ENCODE measurements around the gene KCTD13. TPM values are rescaled to one million over a fixed set of nuclear protein-coding genes. Genes with fewer than 3 reads are reported as not detected.
"Not testable (repeated sequence)": the region's sequence is repeated elsewhere in the genome, so short reads cannot be mapped to it uniquely, and the experiment has no call there.

The KCTD13 gene
- total RNA-seq, 1 donor = 21.5 TPM

DNA sequence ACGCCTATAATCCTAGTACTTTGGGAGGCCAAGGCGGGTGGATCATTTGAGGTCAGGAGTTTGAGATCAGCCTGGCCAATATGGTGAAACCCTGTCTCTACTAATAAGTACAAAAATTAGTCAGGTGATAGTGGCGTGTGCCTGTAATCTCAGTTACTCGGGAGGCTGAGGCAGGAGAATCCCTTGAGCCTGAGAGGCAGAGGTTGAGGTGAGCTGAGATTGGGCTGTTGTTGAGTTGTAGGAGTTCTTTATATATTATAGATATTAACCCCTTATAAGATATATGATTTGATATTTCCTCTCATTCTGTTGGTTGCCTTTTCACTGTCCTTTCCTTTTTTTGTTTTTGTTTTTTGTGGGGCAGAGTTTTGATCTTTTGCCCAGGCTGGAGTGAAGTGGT, 33.8 kb upstream of the KCTD13 start:
- not testable (repeated sequence) for H3K9me3 ChIP-seq (ENCODE audit: low read depth, low read length); H3K4me3 ChIP-seq (ENCODE audit: low read length); H3K27me3 ChIP-seq (ENCODE audit: insufficient read depth, low read length)
- peaks cover 19% of the 10 kb centered on the region for H3K4me1 ChIP-seq (ENCODE audit: insufficient read depth, low read length)

DNA sequence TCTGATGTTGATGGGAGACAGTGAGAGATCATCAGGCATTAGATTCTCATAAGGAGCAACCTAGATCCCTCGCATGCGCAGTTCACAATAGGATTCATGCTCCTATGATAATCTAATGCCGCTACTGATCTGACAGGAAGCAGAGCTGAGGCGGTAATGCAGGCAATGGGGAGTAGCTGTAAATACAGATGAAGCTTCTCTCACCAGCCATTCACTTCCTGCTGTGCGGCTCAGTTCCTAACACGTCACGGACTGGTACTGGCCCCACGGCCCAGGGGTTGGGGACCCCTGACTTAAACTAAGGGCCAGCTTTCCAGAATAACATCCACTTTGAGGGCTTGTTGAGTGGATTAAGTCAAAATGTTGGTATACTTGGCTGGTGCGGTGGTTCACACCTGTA, 33.3 kb upstream of the KCTD13 start:
- Histone ChIP-seq H3K4me3 (ENCODE audit: low read length) (no peak overlapping the region), H3K4me1 (ENCODE audit: insufficient read depth, low read length) (peaks cover 19% of the 10 kb centered on the region), H3K27me3 (ENCODE audit: insufficient read depth, low read length) (no peaks in the 10 kb centered on the region), H3K9me3 (ENCODE audit: low read depth, low read length) (no peaks in the 10 kb centered on the region)

DNA sequence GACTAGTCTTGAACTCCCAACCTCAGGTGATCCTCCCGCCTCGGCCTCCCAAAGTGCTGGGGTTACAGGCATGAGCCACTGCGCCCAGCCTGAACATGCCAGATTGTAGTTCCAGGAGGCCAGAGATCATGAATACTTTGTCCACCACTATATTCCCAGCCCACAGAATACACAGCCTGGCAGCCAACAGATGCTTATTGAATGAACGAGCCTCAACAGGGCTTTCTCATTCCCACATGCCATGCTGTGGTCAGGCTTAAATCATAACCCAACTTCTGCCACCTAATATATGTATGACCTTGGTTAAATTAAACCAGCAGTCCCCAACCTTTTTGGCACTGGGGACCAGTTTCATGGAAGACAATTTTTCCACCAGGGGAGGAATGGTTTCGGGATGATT, 32.7 kb upstream of the KCTD13 start:
- Histone ChIP-seq H3K4me3 (ENCODE audit: low read length) (no peak overlapping the region), H3K9me3 (ENCODE audit: low read depth, low read length) (no peaks in the 10 kb centered on the region), H3K4me1 (ENCODE audit: insufficient read depth, low read length) (peaks cover 19% of the 10 kb centered on the region), H3K27me3 (ENCODE audit: insufficient read depth, low read length) (no peaks in the 10 kb centered on the region)

DNA sequence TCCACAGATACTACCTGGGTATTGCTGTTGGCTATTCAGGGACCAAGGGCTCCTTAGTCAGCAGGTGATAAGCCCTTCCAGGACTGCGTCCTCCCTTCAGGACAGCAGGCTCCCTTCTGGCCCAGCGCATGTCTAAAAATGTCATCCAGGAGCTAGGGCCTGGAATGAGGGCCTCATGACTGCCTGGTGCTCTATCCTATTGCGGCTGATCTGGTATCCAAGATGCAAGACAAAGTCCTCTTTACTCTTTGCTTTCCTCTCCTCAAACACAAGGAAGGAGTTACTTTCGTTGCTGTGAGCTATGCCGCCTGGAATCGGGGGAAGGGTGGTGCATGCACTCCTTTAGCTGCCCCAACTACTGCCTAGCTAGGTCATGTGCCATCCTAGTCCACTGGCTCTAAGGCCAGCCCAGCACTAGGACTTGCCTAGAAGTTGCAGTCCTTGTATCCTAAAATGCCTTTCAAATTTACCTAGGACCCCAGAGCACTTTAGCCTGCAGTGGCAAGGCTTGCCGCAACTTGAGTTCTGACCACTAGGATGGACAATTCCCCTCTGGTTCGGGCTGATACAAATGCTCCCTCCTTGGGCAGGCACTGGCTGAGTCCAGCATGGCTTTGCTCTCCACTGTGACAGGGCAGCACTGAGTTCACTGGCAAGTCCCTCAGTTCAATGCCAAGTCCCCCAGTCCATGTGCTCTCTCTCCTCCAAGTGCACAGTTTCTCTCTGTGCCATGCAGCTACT, 25.8 kb upstream of the KCTD13 start:
- Histone ChIP-seq H3K9me3 (ENCODE audit: low read depth, low read length) (no peaks in the 10 kb centered on the region), H3K27me3 (ENCODE audit: insufficient read depth, low read length) (no peaks in the 10 kb centered on the region), H3K4me3 (ENCODE audit: low read length) (no peak overlapping the region), H3K4me1 (ENCODE audit: insufficient read depth, low read length) (no peaks in the 10 kb centered on the region)

DNA sequence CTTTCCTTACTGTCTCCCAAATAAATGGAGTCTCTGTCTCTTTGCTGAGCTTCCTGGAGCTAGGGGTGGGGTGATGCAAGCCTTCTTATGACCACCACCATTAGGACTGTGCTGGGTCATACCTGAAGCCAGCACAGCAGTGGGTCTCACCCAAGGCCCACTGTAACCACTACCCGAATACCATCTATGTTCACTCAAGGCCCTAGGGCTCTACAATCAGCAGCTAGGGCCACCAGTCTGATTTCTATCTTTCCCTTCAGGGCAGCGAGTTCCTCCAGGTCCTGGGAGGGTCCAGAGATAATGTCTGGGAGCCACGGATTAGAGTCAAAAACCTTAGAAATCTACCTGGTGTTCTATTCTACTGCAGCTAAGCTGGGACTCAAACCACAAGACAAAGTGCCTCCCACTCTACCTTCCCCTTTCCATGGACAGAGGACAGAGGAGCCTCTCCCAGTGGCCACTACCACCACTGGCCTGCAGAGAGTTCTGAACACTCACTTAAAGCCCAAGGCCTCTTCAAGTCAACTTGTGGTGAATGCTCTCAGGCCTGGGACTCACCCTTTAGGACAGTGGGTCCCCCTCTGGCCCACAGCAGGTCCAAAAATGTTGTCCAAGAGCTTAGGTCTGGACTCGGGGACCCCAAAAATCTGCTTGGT, 24.9 kb upstream of the KCTD13 start:
- no peaks in the 10 kb centered on the region for H3K9me3 ChIP-seq (ENCODE audit: low read depth, low read length)
- H3K4me1 ChIP-seq (ENCODE audit: insufficient read depth, low read length) = no peaks in the 10 kb centered on the region
- H3K27me3 ChIP-seq (ENCODE audit: insufficient read depth, low read length) = no peaks in the 10 kb centered on the region
- H3K4me3 ChIP-seq (ENCODE audit: low read length) = no peak overlapping the region

DNA sequence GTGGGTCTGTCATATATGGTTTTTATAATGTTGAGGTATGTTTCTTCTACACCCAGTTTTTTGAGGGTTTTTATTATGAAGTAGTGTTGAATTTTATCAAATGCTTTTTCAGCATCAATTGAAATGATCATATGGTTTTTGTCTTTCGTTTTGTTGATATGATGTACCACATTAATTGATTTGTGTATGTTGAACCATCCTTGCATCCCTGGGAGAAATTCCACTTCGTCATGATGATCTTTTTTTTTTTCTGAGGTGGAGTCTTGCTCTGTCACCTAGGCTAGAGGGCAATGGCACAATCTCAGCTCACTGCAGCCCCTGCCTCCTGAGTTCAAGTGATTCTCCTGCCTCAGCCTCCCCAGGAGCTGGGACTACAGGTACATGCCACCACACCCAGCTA, 21.9 kb upstream of the KCTD13 start:
- H3K4me3 ChIP-seq (ENCODE audit: low read length) = no peak overlapping the region
- no peaks in the 10 kb centered on the region for H3K9me3 ChIP-seq (ENCODE audit: low read depth, low read length)
- H3K4me1 ChIP-seq (ENCODE audit: insufficient read depth, low read length) = no peaks in the 10 kb centered on the region
- H3K27me3 ChIP-seq (ENCODE audit: insufficient read depth, low read length) = no peaks in the 10 kb centered on the region

DNA sequence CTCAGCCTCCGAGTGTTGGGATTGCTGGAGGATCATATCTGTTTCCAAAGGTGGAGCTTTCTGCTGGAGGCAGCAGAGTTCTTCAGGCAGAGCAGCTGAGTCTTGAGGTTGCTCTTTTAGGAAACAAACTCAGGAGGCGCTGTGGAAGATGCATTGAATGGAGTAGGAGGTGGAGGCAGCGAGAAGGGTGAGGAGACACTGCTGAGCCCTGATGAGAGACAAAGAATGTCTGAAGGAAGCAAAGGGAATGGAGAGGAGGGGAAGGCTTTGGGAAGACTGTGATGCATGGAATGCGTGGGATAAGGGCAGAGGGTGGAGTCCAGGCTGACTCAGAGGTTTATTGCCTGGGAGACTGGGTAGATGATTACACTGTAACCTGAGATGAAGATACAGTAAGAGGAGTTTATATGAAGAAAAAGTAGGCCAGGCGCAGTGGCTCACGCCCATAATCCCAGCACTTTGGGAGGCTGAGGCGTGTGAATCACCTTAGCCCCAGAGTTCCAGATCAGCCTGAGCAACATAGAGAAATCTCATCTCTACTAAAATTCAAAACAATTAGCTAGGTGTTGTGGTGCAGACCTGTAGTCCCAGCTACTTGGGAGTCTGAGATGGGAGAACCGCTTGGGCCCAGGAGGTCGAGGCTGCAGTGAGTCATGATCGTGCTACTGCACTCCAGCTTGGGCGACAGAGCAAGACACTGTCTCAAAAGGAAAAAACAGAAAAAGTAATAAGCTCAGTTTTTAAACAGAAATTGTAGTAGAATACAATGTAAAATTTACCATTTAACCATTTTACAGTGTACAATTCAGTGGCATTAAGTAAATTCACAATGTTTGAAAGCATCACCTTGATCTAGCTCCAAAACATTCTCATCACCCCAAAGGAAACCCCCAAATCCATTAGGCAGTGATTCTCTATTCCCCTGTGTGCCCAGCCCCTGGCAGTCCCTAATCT, 18.1 kb upstream of the KCTD13 start:
- Histone ChIP-seq H3K4me3 (ENCODE audit: low read length) (no peak overlapping the region), H3K27me3 (ENCODE audit: insufficient read depth, low read length) (no peaks in the 10 kb centered on the region), H3K4me1 (ENCODE audit: insufficient read depth, low read length) (no peaks in the 10 kb centered on the region), H3K9me3 (ENCODE audit: low read depth, low read length) (no peaks in the 10 kb centered on the region)

DNA sequence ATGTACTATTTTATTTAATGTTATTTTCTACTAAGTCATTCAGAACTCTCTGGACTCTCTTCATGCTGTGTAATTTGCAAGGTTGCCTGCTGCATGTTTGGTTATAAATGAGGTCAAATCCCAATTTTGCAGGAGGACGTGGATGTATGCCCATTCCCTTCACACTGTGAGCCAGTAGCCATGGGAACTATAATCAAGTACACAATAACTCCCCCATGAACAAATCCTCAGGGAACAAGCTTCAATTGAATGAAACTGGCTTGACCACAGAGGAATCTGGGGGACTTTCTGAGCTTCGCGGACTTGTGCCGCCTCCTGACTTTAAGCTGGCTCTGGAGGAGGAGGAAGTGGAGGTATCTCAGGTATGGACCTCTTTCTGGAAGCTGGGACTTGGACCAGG, 14.6 kb upstream of the KCTD13 start:
- H3K4me3 ChIP-seq (ENCODE audit: low read length) = no peak overlapping the region
- H3K27me3 ChIP-seq (ENCODE audit: insufficient read depth, low read length) = no peaks in the 10 kb centered on the region
- no peaks in the 10 kb centered on the region for H3K9me3 ChIP-seq (ENCODE audit: low read depth, low read length)
- H3K4me1 ChIP-seq (ENCODE audit: insufficient read depth, low read length) = no peaks in the 10 kb centered on the region

DNA sequence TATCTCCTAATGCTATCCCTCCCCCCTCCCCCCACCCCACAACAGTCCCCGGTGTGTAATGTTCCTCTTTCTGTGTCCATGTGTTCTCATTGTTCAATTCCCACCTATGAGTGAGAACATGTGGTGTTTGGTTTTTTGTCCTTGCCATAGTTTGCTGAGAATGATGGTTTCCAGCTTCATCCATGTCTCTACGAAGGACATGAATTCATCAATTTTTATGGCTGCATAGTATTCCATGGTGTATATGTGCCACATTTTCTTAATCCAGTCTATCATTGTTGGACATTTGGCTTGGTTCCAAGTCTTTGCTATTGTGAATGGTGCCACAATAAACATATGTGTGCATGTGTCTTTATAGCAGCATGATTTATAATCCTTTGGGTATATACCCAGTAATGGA, 5.7 kb upstream of the KCTD13 start:
- not testable (repeated sequence) for H3K4me3 ChIP-seq (ENCODE audit: low read length); H3K4me1 ChIP-seq (ENCODE audit: insufficient read depth, low read length); H3K27me3 ChIP-seq (ENCODE audit: insufficient read depth, low read length); H3K9me3 ChIP-seq (ENCODE audit: low read depth, low read length)

DNA sequence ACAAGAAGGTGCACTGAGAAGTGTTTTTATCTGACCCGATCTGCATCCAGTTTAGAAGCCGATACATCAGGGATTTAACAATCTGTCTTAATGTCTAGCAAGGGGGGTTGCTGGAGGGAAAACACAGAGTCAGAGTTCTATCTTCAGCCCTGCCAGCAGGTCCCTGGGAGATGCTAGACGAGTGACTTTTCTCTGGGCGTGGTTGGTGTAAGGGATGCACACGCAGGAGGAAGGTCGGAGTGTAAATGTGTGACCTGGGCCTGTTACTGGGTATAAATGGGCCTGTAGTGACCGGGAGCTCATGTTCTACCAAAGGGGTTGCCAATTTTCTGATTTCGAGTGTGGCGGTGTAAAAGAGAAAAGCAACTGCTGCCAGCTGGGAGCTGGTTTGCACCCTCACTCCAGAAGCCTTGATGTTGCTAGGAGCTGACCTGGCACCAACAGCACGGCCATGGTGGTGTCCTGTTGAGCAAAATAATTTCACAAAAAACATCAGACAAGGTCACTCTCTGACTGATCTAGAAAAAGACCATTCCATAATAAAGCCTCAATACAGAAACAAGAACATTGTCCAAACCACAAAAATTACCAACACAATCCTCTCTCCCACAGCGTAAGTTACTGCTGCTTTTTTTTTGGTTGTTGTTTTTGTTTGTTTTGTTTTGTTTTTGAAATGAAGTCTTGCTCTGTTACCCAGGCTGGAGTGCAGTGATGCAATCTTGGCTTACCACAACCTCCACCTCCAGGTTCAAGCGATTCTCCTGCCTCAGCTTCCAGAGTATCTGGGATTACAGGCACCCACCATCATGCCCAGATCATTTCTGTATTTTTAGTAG, 1.3 kb upstream of the KCTD13 start:
- Histone ChIP-seq H3K4me3 (ENCODE audit: low read length) (no peak overlapping the region), H3K9me3 (ENCODE audit: low read depth, low read length) (no peaks in the 10 kb centered on the region), H3K4me1 (ENCODE audit: insufficient read depth, low read length) (peaks cover 29% of the 10 kb centered on the region), H3K27me3 (ENCODE audit: insufficient read depth, low read length) (no peaks in the 10 kb centered on the region)

DNA sequence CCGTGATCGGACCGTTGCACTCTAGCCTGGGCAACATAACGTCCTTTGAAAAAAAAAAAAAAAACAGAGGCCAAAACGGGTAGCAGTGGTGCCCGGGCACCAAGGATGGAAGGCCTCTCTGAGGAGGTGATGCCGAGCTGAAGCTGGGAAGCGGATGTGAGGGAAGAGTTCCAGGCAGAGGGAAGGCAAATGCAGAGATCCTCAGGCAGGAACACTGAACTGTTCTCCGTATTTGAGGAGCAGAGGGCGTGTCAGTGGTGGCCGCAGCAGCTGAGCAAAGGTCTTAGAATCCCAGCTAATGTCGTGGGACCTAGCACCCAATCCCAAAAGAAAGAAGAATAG, 656 bp upstream of the KCTD13 start:
- H3K4me3 ChIP-seq (ENCODE audit: low read length) = peak overlapping the region; percentile 97

DNA sequence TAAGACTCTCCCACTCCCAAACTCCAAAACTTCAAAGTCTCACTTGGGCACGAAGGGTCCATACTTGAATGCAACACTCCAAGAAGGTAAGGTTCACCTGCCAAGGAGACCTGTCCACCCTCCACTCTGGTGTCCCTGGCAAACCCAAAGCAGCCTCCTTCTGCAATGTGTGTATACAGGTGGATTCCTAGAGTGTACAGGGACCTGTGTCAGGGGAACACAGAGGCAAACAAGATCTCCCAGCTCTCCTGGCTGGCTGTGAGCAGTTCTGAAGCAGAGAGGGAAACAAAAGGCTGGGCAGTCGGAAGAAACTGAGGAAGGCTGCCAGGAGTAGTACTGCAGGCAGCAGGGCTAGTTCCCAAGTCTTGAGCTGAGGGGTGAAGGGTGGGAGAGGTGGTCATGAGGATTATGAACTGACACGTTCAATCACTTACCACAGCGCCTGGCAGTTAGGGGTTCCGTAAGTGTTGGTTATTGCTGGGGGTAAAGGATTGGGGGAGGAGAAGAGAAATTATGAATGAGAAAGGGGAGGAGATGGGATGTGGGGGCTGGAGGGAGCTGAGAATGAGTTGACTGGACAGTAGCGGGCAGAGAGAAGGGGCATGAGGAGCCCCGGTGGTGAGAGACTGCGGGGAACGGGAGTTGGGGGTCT, 795 bp downstream of the KCTD13 start:
- Histone ChIP-seq H3K4me3 (ENCODE audit: low read length) (peak overlapping the region; percentile 97), H3K27me3 (ENCODE audit: insufficient read depth, low read length) (no peaks in the 10 kb centered on the region), H3K4me1 (ENCODE audit: insufficient read depth, low read length) (peaks cover 30% of the 10 kb centered on the region), H3K9me3 (ENCODE audit: low read depth, low read length) (no peaks in the 10 kb centered on the region)

More for the DNA sequence above, 656 bp upstream of the KCTD13 start:
- H3K9me3 ChIP-seq (ENCODE audit: low read depth, low read length) = no peaks in the 10 kb centered on the region
- H3K27me3 ChIP-seq (ENCODE audit: insufficient read depth, low read length) = no peaks in the 10 kb centered on the region
- peaks cover 30% of the 10 kb centered on the region for H3K4me1 ChIP-seq (ENCODE audit: insufficient read depth, low read length)

DNA sequence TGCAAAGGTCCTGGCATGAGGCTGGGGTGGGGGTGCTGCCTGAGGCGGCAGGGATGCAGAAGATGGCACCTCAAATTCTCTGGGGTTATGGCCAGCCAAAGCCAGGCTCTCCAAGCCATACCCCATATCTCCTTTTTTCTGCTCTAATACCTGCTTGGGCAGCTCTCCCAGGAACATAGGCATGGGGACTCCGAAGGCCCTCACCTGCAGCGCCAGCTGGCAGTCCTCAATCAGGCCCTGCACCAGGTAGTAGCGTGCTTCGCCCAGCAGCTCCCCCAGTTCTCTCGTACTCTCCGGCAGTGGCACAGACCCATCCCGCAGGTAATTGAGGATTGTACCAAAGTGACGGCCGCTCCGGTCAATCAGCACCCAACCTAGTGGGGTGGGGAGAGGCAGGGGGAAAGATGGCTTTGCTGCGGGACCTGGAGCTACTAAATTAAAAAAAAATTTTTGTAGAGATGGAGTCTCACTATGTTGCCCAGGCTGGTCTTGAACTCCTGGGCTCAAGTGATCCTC, 3.0 kb downstream of the KCTD13 start:
- Histone ChIP-seq H3K4me1 (ENCODE audit: insufficient read depth, low read length) (peaks cover 30% of the 10 kb centered on the region), H3K27me3 (ENCODE audit: insufficient read depth, low read length) (no peaks in the 10 kb centered on the region), H3K9me3 (ENCODE audit: low read depth, low read length) (no peaks in the 10 kb centered on the region), H3K4me3 (ENCODE audit: low read length) (no peak overlapping the region)

DNA sequence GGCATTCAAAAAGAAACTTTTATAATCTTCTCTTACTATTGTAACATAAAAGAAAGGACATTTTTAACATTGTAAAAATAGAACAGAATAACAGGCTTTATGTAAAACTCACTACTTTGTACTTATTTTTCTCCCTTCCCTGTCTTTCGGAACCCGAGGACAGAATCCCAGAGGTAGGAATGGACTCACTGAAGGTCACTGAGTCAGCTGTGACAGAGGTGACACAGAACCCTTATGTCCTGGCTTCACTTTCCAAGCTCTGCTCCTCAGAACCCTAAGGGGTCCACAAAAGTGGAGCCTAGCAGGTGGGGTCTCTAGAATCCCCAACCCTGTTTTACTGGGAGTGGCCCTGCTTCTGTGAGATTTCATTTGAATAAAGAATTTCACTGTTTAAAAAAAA, 3.7 kb downstream of the KCTD13 start:
- Histone ChIP-seq H3K4me1 (ENCODE audit: insufficient read depth, low read length) (peaks cover 26% of the 10 kb centered on the region), H3K27me3 (ENCODE audit: insufficient read depth, low read length) (no peaks in the 10 kb centered on the region), H3K9me3 (ENCODE audit: low read depth, low read length) (no peaks in the 10 kb centered on the region), H3K4me3 (ENCODE audit: low read length) (no peak overlapping the region)

All from mononuclear cell (primary cell).